T-helper 2 cell treated with Interferon-gamma antibody and Interleukin-4, amounts not matched to agents 5 μg/mL and 100 μg/mL, for 36 hours (primary cell): ENCODE data around the gene GAGE2A.
"Not testable (repeated sequence)": the region's sequence is repeated elsewhere in the genome, so short reads cannot be mapped to it uniquely, and the experiment has no call there.

Source experiments
- DNase-seq: peaks from one replicate; pipeline ENCODE4 v3.0.0; 2021; ENCODE audit warnings: low spot score
- H3K27ac Mint-ChIP-seq: one replicate; pipeline ENCODE4 v1.8.0; 2021; ENCODE audit warnings: mild to moderate bottlenecking, mixed read lengths
- H3K27me3 Mint-ChIP-seq: one replicate; pipeline ENCODE4 v1.8.0; 2021; ENCODE audit warnings: low read depth, mixed read lengths
- H3K36me3 Mint-ChIP-seq: one replicate; pipeline ENCODE4 v1.8.0; 2021; ENCODE audit warnings: low read depth, mixed read lengths
- H3K4me1 Mint-ChIP-seq: one replicate; pipeline ENCODE4 v1.8.0; 2021; ENCODE audit warnings: low read depth, mixed read lengths
- H3K4me3 Mint-ChIP-seq: one replicate; pipeline ENCODE4 v1.8.0; 2022; ENCODE audit warnings: mild to moderate bottlenecking, moderate library complexity, mixed read lengths
- H3K9me3 Mint-ChIP-seq: one replicate; pipeline ENCODE4 v1.8.0; 2021; ENCODE audit warnings: mixed read lengths

Gene GAGE2A

DNA sequence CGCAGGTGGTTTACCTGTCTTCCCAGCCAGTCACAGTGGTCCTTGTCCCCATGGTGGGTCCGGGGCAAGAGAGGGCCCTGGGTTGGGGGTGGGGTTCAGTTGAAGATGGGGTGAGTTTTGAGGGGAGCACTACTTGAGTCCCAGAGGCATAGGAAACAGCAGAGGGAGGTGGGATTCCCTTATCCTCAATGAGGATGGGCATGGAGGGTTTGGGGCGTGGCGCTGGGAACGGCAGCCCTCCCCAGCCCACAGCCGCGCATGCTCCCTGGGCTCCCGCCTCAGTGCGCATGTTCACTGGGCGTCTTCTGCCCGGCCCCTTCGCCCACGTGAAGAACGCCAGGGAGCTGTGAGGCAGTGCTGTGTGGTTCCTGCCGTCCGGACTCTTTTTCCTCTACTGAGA lies at the start of gene GAGE2A:
Gene GAGE2A, plus strand, starts transcription at position 301 of the 400 bp plus-strand sequence. CDS start 1,155 bp downstream, outside the sequence.
- not testable (repeated sequence) for H3K4me1 Mint-ChIP-seq, H3K27me3 Mint-ChIP-seq, H3K27ac Mint-ChIP-seq, H3K4me3 Mint-ChIP-seq, DNase-seq, H3K36me3 Mint-ChIP-seq, H3K9me3 Mint-ChIP-seq

DNA sequence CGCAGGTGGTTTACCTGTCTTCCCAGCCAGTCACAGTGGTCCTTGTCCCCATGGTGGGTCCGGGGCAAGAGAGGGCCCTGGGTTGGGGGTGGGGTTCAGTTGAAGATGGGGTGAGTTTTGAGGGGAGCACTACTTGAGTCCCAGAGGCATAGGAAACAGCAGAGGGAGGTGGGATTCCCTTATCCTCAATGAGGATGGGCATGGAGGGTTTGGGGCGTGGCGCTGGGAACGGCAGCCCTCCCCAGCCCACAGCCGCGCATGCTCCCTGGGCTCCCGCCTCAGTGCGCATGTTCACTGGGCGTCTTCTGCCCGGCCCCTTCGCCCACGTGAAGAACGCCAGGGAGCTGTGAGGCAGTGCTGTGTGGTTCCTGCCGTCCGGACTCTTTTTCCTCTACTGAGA lies 47.9 kb upstream of the GAGE2A start, which contains the start of gene GAGE12D:
Gene GAGE12D, plus strand, starts transcription at position 301 of the 400 bp plus-strand sequence. CDS start 1,155 bp downstream, outside the sequence.
- H3K4me3 Mint-ChIP-seq, H3K9me3 Mint-ChIP-seq, H3K27me3 Mint-ChIP-seq, H3K36me3 Mint-ChIP-seq, H3K4me1 Mint-ChIP-seq, DNase-seq, H3K27ac Mint-ChIP-seq: not testable (repeated sequence)

- H3K27me3 Mint-ChIP-seq, H3K9me3 Mint-ChIP-seq, H3K4me3 Mint-ChIP-seq, DNase-seq, H3K27ac Mint-ChIP-seq, H3K36me3 Mint-ChIP-seq, H3K4me1 Mint-ChIP-seq: not testable (repeated sequence)
Observed at GRCh38 chrX:49550989-49551388, 38.3 kb upstream of the GAGE2A start, which contains the start of gene GAGE12E. GAGE12E (plus strand) TSS chrX:49551289; CDS start chrX:49552444, 1,155 bp downstream.

GRCh38 chrX:49560542-49560941 lies 28.8 kb upstream of the GAGE2A start, which contains the start of gene GAGE12F:
GAGE12F (plus strand) TSS chrX:49560842; CDS start chrX:49561997, 1,155 bp downstream.
- DNase-seq, H3K27me3 Mint-ChIP-seq, H3K4me1 Mint-ChIP-seq, H3K4me3 Mint-ChIP-seq, H3K27ac Mint-ChIP-seq, H3K9me3 Mint-ChIP-seq, H3K36me3 Mint-ChIP-seq: not testable (repeated sequence)

DNA sequence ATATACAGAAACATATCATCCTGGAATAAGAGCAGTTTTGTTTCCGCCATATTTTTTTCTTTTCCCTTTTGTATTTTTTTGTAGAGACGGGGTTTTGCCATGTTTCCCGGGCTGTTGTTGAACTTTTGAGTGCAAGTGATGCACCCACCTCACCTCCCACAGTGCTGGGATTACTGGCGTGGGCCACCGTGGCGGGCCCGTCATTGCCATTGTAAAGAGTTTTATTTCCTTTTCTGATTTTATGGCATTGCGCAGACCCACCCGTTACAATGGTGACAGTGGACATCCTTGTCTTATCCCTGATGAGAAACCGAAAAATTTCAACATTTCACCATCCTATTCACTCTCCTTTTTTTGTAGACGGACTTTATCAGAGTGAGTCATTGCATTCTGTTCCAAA lies 20.6 kb upstream of the GAGE2A start:
- DNase-seq, H3K27ac Mint-ChIP-seq, H3K36me3 Mint-ChIP-seq, H3K9me3 Mint-ChIP-seq, H3K4me3 Mint-ChIP-seq, H3K4me1 Mint-ChIP-seq, H3K27me3 Mint-ChIP-seq: not testable (repeated sequence)

- H3K9me3 Mint-ChIP-seq, H3K27me3 Mint-ChIP-seq, H3K27ac Mint-ChIP-seq, H3K4me1 Mint-ChIP-seq, H3K36me3 Mint-ChIP-seq, DNase-seq, H3K4me3 Mint-ChIP-seq: not testable (repeated sequence)
Observed at GRCh38 chrX:49569152-49569551, 20.1 kb upstream of the GAGE2A start.

GRCh38 chrX:49570100-49570499 lies 19.2 kb upstream of the GAGE2A start, which contains the start of gene GAGE12G:
GAGE12G (plus strand) TSS chrX:49570400; CDS start chrX:49571555, 1,155 bp downstream.
- not testable (repeated sequence) for H3K4me3 Mint-ChIP-seq, DNase-seq, H3K4me1 Mint-ChIP-seq, H3K27ac Mint-ChIP-seq, H3K27me3 Mint-ChIP-seq, H3K9me3 Mint-ChIP-seq, H3K36me3 Mint-ChIP-seq

DNA sequence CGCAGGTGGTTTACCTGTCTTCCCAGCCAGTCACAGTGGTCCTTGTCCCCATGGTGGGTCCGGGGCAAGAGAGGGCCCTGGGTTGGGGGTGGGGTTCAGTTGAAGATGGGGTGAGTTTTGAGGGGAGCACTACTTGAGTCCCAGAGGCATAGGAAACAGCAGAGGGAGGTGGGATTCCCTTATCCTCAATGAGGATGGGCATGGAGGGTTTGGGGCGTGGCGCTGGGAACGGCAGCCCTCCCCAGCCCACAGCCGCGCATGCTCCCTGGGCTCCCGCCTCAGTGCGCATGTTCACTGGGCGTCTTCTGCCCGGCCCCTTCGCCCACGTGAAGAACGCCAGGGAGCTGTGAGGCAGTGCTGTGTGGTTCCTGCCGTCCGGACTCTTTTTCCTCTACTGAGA lies 9.6 kb upstream of the GAGE2A start, which contains the start of gene GAGE12H:
Gene GAGE12H, plus strand, starts transcription at position 301 of the 400 bp plus-strand sequence. CDS start 1,155 bp downstream, outside the sequence.
- H3K27me3 Mint-ChIP-seq, H3K4me1 Mint-ChIP-seq, H3K4me3 Mint-ChIP-seq, DNase-seq, H3K36me3 Mint-ChIP-seq, H3K9me3 Mint-ChIP-seq, H3K27ac Mint-ChIP-seq: not testable (repeated sequence)

GRCh38 chrX:49589769-49590478 lies 628 bp downstream of the GAGE2A start:
- DNase-seq, H3K27me3 Mint-ChIP-seq, H3K36me3 Mint-ChIP-seq, H3K9me3 Mint-ChIP-seq, H3K4me1 Mint-ChIP-seq, H3K27ac Mint-ChIP-seq, H3K4me3 Mint-ChIP-seq: not testable (repeated sequence)

- H3K4me3 Mint-ChIP-seq, H3K36me3 Mint-ChIP-seq, H3K4me1 Mint-ChIP-seq, H3K27me3 Mint-ChIP-seq, H3K27ac Mint-ChIP-seq, H3K9me3 Mint-ChIP-seq: not testable (repeated sequence)
- DNase-seq = peak; percentile 3
Observed at GRCh38 chrX:49590488-49590887, 1.2 kb downstream of the GAGE2A start.

DNA sequence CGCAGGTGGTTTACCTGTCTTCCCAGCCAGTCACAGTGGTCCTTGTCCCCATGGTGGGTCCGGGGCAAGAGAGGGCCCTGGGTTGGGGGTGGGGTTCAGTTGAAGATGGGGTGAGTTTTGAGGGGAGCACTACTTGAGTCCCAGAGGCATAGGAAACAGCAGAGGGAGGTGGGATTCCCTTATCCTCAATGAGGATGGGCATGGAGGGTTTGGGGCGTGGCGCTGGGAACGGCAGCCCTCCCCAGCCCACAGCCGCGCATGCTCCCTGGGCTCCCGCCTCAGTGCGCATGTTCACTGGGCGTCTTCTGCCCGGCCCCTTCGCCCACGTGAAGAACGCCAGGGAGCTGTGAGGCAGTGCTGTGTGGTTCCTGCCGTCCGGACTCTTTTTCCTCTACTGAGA lies 9.4 kb downstream of the GAGE2A start, which contains the start of gene GAGE1:
Gene GAGE1, plus strand, starts transcription at position 301 of the 400 bp plus-strand sequence. CDS start 1,155 bp downstream, outside the sequence.
- H3K4me3 Mint-ChIP-seq, H3K36me3 Mint-ChIP-seq, DNase-seq, H3K4me1 Mint-ChIP-seq, H3K27me3 Mint-ChIP-seq, H3K9me3 Mint-ChIP-seq, H3K27ac Mint-ChIP-seq: not testable (repeated sequence)

DNA sequence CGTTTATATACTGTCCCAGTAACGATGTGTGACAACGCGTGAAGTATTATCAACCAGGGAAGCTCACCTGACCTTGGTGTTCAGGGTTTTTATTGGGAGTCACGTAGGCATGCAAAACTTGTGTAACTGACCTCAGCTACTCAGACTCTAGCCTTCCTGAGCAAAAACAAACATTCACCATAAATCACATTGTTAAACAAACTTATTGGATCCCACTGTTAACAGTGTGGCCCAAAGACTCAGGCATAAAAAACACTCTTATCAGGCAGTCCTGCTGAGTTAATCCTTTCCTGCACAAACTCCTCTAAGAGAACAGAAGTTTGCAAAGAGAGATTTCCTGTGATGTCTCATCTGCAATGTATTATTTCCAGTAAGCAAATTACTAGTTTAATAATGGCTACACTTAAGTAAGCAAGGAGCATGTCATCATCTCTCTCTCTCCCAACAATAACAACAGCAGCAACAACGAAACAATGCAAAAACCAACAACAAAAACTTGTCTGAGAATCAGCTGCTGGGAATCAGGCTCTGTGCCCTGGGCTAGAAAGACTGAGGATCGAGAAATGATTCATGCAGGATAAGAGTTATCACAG lies 21.5 kb downstream of the GAGE2A start:
- Mint-ChIP-seq H3K4me1 (no peaks in the 10 kb centered on the region), H3K4me3 (no peak overlapping the region), H3K9me3 (no peaks in the 10 kb centered on the region), H3K27me3 (peaks cover 2% of the 10 kb centered on the region), H3K27ac (no peak overlapping the region), H3K36me3 (no peaks in the 10 kb centered on the region)
- no peak for DNase-seq

GRCh38 chrX:49618574-49618973 lies 29.3 kb downstream of the GAGE2A start:
- H3K9me3 Mint-ChIP-seq = no peaks in the 10 kb centered on the region
- DNase-seq = no peak

GRCh38 chrX:49627086-49627777 lies 37.9 kb downstream of the GAGE2A start:
- Mint-ChIP-seq H3K27me3 (no peaks in the 10 kb centered on the region), H3K9me3 (peaks cover 4% of the 10 kb centered on the region), H3K36me3 (peaks cover 1% of the 10 kb centered on the region), H3K27ac (no peak overlapping the region), H3K4me1 (no peaks in the 10 kb centered on the region), H3K4me3 (peak overlapping the region; percentile 21)
- no peak for DNase-seq

More at GRCh38 chrX:49618574-49618973, 29.3 kb downstream of the GAGE2A start:
- no peaks in the 10 kb centered on the region for H3K36me3 Mint-ChIP-seq
- no peaks in the 10 kb centered on the region for H3K4me1 Mint-ChIP-seq
- no peaks in the 10 kb centered on the region for H3K27me3 Mint-ChIP-seq
- no peak overlapping the region for H3K27ac Mint-ChIP-seq
- H3K4me3 Mint-ChIP-seq = no peak overlapping the region
